HEK293 (cell line): ENCODE data around the gene MMP21.

Experiments used
- CTCF ChIA-PET: fragments of 350-600 bp; formaldehyde crosslinking; extraction: SDS; loops from one replicate; lab custom pipeline; 2021; ENCODE audit warnings: antibody characterized with exemption; lab: Yijun Ruan, JAX
- POLR2A ChIA-PET: fragments of 300-600 bp; formaldehyde crosslinking; extraction: SDS; loops from one replicate; lab custom pipeline; 2020; ENCODE audit warnings: antibody characterized with exemption, inconsistent platforms; lab: Yijun Ruan, JAX
- H3K27ac ChIP-seq: fragments of 200-500 bp; sonication (Bioruptor generic); 2 replicates; pipeline ENCODE4 v1.5.1; 2014; ENCODE audit warnings: low read depth, low read length, control low read depth, inconsistent platforms; ENCODE audit errors: extremely low read depth
- H3K36me3 ChIP-seq, 2 experiments: fragments of 200-500 bp in 1 of 2; sonication (Bioruptor generic) in 1 of 2; 1 replicate in 1 of 2; 2 replicates in 1 of 2; pipeline ENCODE4 v1.5.1; 2014 to 2017; ENCODE audit warnings: inconsistent platforms in 2 of 2, low read length in 2 of 2; ENCODE audit not compliant: control insufficient read depth in 2 of 2, insufficient read depth in 1 of 2
- H3K4me1 ChIP-seq: fragments of 200-500 bp; sonication (Bioruptor generic); 2 replicates; pipeline ENCODE4 v1.5.1; 2014; ENCODE audit warnings: mild to moderate bottlenecking, low read length, inconsistent platforms; ENCODE audit not compliant: control insufficient read depth, insufficient read depth
- H3K4me3 ChIP-seq: 2 replicates; pipeline ENCODE4 v1.5.1; 2011; ENCODE audit warnings: low read depth, mild to moderate bottlenecking, control low read depth, low read length, moderate library complexity
- H3K9me3 ChIP-seq: fragments of 200-500 bp; sonication (Bioruptor generic); 2 replicates; pipeline ENCODE4 v1.5.1; 2014; ENCODE audit warnings: low read depth, low read length, inconsistent platforms; ENCODE audit not compliant: control insufficient read depth, insufficient read depth
- GLIS2 ChIP-seq: fragments of 450-650 bp; formaldehyde crosslinking; IDR thresholded peaks from 2 replicates; pipeline ENCODE4 v1.5.1; 2016; ENCODE audit warnings: missing biosample characterization, missing genetic modification characterization
- MZF1 ChIP-seq: fragments of 450-650 bp; formaldehyde crosslinking; IDR thresholded peaks from 2 replicates; pipeline ENCODE4 v1.5.1; 2017; ENCODE audit warnings: missing biosample characterization, missing genetic modification characterization, borderline replicate concordance
- PRDM6 ChIP-seq: fragments of 450-650 bp; formaldehyde crosslinking; IDR thresholded peaks from 2 replicates; pipeline ENCODE4 v1.5.1; 2017; ENCODE audit warnings: missing biosample characterization, missing genetic modification characterization
- ZBTB10 ChIP-seq: fragments of 450-650 bp; formaldehyde crosslinking; IDR thresholded peaks from 2 replicates; pipeline ENCODE4 v1.5.1; 2016; ENCODE audit warnings: missing biosample characterization, missing genetic modification characterization
- ZBTB48 ChIP-seq: fragments of 450-650 bp; formaldehyde crosslinking; IDR thresholded peaks from 2 replicates; pipeline ENCODE4 v1.5.1; 2016; ENCODE audit warnings: missing biosample characterization, missing genetic modification characterization
- ZFP3 ChIP-seq: fragments of 450-650 bp; formaldehyde crosslinking; IDR thresholded peaks from 2 replicates; pipeline ENCODE4 v1.5.1; 2016; ENCODE audit warnings: low read depth, missing biosample characterization, missing genetic modification characterization
- ZNF2 ChIP-seq: fragments of 450-650 bp; formaldehyde crosslinking; IDR thresholded peaks from 2 replicates; pipeline ENCODE4 v1.5.1; 2016; ENCODE audit warnings: missing biosample characterization, missing genetic modification characterization
- ZNF214 ChIP-seq: fragments of 450-650 bp; formaldehyde crosslinking; IDR thresholded peaks from 2 replicates; pipeline ENCODE4 v1.5.1; 2017; ENCODE audit warnings: missing biosample characterization, mild to moderate bottlenecking, missing genetic modification characterization, borderline replicate concordance
- ZNF350 ChIP-seq: fragments of 450-650 bp; formaldehyde crosslinking; IDR thresholded peaks from 2 replicates; pipeline ENCODE4 v1.5.0; 2017; ENCODE audit warnings: missing biosample characterization, mild to moderate bottlenecking, missing genetic modification characterization
- ZNF549 ChIP-seq: fragments of 450-650 bp; IDR thresholded peaks from 2 replicates; pipeline ENCODE4 v1.5.1; 2018; ENCODE audit warnings: missing biosample characterization, missing genetic modification characterization, mild to moderate bottlenecking, inconsistent platforms, moderate library complexity
- ZNF623 ChIP-seq: fragments of 450-650 bp; formaldehyde crosslinking; IDR thresholded peaks from 2 replicates; pipeline ENCODE4 v1.5.1; 2016; ENCODE audit warnings: missing biosample characterization, missing genetic modification characterization
- ZSCAN18 ChIP-seq: fragments of 450-650 bp; formaldehyde crosslinking; IDR thresholded peaks from 2 replicates; pipeline ENCODE4 v1.5.1; 2016; ENCODE audit warnings: missing biosample characterization, missing genetic modification characterization
- ZSCAN5A ChIP-seq: fragments of 450-650 bp; formaldehyde crosslinking; IDR thresholded peaks from 2 replicates; pipeline ENCODE4 v1.5.1; 2016; ENCODE audit warnings: missing biosample characterization, missing genetic modification characterization

Gene MMP21

GRCh38 chr10:125788156-125789034, 12.8 kb upstream of the MMP21 start:
- CTCF ChIA-PET, result no interaction called here

GRCh38 chr10:125785791-125786190, 10.2 kb upstream of the MMP21 start:
- ChIA-PET CTCF (interaction anchor here (0.6 kb wide), 1 partner anchor 961 kb away, joined by 3 read pairs; no protein-coding TSS in a partner anchor), POLR2A (no interaction called here)
- Histone ChIP-seq H3K4me3 (no peak overlapping the region), H3K4me1 (no peaks in the 10 kb centered on the region), H3K9me3 (no peaks in the 10 kb centered on the region), H3K36me3 (peaks cover 0 to 27% of the 10 kb centered on the region in 2 experiments; a peak in 2 of 3 replicates), H3K27ac (no peak overlapping the region)
- TF ChIP-seq MZF1 (tag by site-specific recombination), result no peak
- TF ChIP-seq ZBTB10, result no peak
- no peak for TF ChIP-seq ZNF350
- TF ChIP-seq PRDM6, result no peak
- no peak for TF ChIP-seq ZFP3 (tag by site-specific recombination)
- no peak for TF ChIP-seq ZSCAN18 (tag by site-specific recombination)
- TF ChIP-seq ZSCAN5A (tag by site-specific recombination), result no peak
- no peak for TF ChIP-seq ZNF2 (tag by site-specific recombination)
- TF ChIP-seq ZBTB48, result no peak

More at GRCh38 chr10:125788156-125789034, 12.8 kb upstream of the MMP21 start:
- no peak for TF ChIP-seq ZNF623
- no peak for TF ChIP-seq GLIS2 (tag by site-specific recombination)
- TF ChIP-seq ZNF549 (tag by site-specific recombination), result no peak
- Histone ChIP-seq H3K9me3 (no peaks in the 10 kb centered on the region), H3K4me1 (no peaks in the 10 kb centered on the region), H3K4me3 (no peak overlapping the region), H3K27ac (no peak overlapping the region), H3K36me3 (peaks cover 12 to 46% of the 10 kb centered on the region in 2 experiments)
- POLR2A ChIA-PET, result no interaction called here

- H3K4me3 ChIP-seq, result no peak overlapping the region
- TF ChIP-seq ZNF214 (tag by site-specific recombination), result no peak
- no peaks in the 10 kb centered on the region for H3K9me3 ChIP-seq
- H3K36me3 ChIP-seq, result peaks cover 0 to 15% of the 10 kb centered on the region in 2 experiments; a peak in 1 of 3 replicates
- H3K4me1 ChIP-seq, result no peaks in the 10 kb centered on the region
- ChIA-PET POLR2A (no interaction called here), CTCF (no interaction called here)
- no peak overlapping the region for H3K27ac ChIP-seq
Observed at GRCh38 chr10:125783957-125784356, 8.3 kb upstream of the MMP21 start.
